Stimulated activated CD8-positive, alpha-beta memory T cell treated with anti-CD3 and anti-CD28 coated beads, Interleukin-4, amount 100 ng/mL, for 48 hours (primary cell): ENCODE measurements around the gene POFUT2.

Experiments
- DNase-seq: peaks from one replicate; pipeline ENCODE4 v3.0.0-alpha.2; 2020

POFUT2 gene

DNA sequence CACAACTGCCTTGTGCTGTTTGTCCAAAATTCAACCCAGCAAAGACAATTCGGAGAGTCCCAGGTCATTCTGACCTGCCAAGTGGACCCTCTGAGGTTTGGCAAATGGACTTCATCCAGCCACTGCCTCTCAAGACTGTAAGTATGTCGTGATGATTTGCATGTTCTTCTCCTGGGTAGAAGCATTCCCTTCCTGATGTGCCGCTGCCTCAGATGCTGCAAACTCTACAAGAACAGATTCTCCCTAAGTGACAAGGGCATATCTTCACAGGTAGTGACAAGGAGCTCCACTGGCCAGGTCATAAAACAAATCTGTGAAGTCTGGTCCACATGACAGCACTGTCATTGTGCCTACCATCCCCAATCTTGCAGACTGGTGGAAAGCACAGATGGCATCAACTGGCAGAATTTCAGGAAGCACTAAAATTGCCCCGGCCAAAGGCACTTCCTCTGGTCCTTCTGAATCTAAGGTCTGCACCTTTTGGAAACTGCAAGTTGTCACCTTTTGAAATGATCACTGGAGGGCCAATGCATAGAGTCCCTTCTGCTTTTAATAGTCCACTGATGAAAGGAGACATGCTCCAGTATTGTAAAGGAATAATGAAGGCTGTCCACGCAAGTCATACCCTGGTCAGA, 27.4 kb downstream of the POFUT2 start:
- DNase-seq, result no peak

DNA sequence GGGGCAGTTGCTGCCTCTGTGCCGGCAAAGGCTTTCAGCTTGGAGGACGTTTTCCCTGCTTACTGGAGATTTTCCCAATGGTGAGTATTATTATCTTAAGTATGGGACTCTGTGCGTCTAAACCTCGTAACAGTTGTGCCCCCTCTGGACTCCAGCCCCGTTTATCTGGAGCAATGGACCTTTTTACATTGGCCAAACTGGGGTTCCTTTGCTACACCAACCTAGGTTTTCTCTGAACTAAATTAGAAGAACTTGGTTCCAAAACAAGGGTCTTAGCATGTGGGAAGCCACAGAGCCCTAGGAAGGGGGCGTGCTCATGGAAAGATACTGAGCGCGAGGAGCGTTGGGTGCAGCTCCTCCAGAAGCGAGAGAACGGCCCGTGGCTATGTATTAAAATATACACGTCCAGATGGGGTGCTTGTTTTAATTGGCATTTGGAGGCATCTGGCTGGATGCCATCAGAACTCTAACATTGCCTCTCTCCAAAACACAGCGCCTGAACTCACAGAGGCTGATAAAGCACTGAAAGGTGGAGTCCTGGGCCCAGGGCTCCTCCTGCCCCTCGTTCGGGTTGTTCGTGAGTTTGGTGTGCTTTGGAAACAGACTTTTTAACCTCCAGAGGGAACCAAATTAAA, 28.4 kb downstream of the POFUT2 start:
- DNase-seq, result no peak

DNA sequence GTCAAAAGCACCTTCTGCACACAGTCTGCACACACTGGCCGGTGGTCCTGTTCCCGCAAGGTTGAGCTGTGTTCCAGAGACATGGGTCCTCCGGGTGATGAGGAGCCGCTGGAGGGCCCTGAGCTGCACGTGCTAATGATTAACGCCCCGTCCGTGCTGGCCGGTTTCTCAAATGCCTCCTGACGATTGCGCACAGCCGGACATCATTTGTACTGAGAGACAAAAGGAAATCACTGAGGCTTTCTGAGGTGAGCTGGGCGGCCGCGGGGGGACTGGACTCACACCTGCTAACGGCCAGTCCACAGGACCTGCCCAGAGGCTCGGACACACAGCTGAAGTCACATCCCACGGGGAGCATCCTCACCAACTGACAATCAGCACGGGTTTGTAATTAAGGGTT, 29.2 kb downstream of the POFUT2 start:
- no peak for DNase-seq

DNA sequence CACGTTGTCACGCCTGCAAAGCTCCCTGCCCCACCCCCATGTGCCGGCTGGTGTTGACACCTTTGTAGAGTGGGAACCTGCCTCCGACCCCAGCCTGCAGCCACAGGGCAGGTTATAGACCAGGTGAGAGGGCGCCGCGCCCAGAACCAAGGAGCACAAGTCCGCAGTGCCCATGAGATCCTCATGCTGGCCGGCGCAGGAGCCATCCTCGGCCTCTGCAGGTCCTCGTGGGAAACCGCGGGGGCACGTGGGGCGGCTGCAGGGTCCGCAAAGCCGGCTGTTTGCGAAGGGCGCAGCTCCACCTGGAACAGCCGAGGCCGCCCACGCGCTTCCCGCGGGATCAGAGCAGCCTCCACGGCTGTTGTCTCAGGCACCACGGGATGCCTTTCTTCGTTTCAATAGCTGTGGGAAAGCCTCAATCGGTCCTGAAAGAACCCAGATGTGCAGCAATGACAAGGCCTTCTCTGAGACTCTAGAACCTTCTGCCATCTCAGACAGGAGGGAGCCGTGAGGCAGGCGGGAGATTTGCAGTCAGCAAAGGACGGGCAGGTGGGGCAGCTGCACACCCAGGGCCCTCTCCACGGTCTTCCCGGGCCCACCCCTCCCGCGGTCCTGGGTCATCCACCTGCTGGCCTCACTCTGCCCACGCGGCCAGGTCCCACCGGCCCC, 29.9 kb downstream of the POFUT2 start:
- DNase-seq, result no peak

DNA sequence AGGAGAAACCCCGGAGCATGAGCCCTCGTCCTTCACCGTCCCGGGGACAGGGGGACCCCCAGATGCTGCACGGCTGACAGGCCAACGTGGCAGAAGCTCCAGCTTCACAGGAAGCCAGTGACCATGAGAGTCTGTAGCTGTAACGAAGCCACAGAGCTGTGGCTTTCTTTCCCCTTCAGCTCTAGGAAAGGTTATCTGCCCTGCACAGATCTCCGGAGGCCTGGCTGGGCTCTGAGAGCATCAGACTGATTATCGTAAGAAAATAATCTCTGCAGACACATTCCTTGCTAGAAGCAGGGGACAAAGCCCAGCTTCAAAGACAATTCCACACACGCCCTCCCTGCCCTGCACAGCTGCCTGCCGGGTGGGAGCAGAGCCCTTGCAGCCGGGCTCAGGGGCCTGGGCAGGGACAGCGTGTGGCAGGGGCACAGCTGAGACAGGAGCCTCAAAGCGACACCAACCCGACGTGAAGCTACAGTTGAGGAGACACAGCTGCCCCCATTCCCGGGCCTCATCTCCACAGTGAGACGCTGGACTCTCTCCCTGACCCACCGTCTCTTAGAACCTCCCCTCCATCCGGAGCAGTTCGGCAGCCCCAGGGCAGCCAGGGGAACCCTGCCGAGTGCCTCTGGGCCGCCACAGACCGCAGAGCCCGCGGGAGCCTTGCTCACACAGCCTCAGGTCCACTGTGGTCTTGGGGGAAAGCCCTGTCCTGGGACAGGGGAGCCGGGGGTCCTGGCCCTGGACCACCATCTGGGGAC, 30.6 kb downstream of the POFUT2 start:
- no peak for DNase-seq

DNA sequence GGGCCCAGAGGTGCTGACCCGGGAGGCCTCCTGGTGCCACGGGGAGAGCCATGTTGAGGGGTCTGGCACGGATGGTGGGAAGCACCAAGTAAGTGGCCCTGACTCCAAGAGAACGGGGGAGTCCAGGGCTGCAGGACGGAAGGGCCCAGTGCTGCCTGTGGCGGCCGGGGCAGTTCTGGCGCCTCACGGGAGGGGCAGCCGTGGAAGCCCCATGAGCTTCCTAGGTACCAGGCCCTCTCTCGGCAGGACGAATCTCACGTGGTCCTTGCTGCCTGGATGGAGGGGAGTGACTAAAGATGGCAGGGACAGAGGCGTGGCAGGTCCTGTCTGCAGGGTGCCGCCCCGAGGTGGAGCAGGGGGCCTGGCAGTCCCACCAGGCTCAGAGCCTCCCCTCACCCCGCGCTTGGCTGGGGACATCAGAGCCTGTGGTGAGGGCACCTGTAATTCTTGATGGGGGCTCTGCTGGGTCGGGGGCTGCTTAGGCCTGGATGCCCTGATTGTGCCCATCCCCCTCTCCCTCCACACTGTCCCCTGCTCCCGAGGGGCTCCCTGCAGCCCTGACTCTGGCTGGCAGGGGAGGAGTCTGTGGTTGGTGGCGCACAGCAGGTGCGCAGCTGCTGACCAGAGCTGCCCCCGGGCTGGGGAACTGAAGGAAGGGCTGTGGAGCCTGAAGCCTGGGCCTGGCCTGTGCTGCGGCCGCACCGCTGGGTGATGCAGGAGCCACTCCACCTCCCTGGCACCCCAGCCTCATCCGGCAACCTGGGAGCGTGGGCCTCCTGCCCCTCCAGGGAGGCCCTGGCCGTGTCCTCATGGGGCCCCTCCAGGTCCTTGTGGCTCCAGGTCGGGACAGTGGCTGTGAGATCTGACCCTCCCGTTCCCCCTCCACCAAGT, 31.4 kb downstream of the POFUT2 start:
- DNase-seq, result no peak

DNA sequence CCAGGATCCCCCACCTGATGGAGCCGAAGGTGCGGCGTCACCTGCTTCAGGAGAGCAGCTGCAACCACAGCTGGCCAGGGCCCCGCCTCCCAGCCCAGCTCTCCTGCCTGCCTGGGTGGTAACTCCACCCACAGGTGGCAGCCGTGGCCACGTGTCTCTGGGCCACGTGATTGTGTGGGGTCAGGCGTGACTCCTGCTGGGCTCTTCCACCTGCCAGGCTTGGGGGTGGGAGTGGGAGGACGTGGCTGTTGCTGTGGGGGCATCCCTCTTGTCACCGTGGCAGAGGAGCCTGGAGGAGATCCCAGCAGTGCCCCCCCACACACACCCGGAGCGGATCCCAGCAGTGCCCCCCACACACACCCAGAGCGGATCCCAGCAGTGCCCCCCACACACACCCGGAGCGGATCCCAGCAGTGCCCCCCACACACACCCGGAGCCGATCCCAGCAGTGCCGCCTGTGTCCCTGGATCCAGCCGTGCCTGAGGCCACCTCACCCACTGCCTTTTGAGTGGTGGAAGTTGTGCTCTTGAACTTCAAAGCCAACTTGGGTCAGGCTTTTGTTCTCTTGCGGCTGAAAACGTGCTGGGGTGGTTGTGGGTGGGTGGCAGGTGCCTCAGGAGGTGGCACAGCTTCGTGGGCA, 32.2 kb downstream of the POFUT2 start:
- DNase-seq, result no peak

DNA sequence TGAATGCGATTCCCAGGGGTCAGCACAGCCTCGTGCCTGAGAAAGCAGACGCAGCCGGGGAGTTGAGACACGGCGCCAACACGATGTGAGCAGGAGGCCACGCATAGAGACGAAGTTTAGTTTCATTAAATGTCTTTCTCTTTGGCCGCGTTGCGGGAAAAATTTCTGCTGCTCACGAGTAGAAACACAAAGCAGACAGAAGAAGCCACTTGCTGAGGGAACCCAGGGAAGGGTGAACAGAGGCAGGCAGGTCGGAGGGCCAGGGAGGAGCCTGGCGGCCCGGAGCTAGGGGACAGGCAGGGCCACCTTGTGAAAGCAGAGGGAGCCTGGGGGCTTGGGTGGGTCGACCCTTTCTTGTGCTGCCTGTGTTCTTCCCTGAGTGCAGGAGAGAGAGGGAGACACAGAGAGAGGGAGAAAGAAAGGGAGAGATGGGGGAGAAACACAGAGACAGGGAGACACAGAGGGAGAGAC, 33.2 kb downstream of the POFUT2 start:
- DNase-seq, result no peak

DNA sequence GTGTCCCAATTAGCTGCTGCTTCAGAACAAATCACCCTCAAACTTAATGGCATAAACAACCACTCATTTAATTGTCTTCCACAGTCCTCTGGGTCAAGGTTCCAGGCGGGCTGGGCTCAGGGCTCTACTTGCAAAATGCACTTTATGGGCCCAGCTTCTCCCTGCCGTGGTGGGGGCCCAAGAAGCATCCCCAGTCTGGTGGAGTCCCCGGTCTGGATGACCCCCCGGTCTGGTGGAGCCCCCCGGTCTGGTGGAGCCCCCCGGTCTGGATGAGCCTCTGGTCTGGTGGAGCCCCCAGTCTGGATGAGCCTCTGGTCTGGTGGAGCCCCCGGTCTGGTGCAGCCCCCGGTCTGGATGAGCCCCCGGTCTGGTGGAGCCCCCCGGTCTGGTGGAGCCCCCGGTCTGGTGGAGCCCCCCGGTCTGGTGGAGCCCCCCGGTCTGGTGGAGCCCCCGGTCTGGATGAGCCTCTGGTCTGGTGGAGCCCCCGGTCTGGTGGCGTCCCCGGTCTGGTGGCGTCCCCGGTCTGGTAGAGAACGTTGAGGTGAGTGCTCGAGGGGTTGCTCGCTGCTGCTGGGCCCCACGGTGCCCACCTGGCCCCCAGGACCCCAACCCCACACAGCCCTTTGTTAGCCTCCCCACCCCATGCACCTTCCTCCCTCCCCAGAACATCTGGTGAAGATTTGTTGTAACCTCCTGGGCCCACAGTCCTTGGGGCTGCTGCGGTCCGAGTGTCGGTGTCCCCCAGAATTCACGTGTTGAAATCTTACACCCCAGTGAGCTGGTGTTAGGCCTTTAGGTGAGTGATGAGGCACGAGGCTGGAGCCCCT, 33.8 kb downstream of the POFUT2 start:
- DNase-seq, result no peak

DNA sequence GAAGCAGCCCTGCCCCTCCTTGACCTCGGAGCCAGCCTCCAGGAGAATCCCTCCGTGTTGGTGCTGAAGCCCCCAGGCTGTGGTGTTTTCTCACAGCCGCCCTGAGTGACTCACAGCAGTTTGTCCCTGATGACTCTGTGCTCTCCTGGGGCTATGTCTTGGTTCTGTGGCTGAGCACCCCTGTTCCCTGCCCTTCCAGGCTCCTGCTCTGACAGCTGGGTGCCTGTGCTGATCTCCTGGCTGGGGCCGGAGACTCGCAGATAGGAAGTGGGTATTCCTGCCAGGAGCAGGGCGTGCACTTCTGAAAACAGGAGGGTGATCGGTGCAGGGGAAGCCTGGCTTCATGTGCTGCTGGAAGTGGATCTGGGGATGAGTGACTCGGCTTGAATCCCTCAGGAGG, 34.5 kb downstream of the POFUT2 start:
- DNase-seq, result no peak

DNA sequence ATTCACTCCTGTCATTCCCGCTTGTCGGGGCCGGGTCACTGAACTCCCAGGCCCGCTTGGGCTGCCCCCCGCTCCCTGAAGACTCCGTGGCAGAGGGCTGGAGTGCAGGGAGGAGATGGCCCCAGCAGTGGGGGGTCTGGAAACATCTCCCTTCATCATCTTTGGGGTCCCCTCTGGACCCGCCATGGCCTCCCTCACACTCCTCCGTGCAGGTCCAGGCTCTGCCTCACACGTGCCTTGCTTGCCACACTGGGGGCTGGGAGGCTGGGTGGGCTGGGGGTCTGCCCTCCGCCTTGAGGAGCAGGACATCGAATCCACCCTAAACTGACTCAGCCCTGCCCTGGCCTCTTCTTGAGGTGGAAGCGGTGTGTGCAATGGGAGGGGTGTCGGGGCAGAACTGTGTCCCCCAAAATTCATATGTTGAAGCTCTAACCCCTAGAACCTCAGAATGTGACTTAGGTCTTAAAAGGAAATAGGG, 35.2 kb downstream of the POFUT2 start:
- no peak for DNase-seq

DNA sequence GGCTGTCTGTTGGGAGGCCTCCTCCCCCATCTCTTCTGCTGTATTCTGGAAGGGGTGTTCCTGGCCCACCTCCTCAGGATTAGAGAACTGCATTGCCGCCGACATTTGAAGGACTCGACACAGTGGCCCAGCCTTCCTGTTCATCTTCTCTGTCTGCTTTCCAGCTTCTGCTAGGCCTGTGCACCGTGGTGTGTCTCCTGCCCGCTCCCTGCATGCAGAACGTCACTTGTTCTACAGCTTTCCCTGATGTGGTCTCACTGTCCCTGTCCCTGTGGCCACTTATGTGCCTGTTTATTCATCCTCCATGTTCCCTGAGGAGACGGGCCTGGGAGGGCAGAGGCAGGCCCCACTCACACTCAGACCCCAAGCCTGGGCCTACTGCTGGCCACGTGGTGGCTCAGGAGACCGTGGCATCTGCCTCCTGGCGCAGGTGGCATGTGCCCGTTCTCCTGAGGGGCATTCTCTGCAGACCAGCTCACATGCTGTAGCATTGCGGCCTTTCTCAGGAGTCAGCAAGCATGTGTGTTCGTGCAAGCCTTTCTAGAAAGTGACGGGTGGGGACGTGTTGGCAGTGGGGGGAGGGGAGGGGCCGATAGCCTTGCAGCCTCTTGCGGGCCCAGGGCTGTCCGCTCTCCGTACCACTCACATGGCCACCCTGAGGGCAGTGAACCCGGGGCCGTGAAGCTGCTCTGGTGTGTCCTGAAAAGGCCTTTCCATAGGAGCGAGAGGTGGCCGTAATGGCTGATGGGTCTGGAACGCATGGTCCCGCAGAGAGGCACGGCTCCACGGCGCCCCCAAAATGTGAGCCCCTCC, 35.9 kb downstream of the POFUT2 start:
- DNase-seq, result no peak

DNA sequence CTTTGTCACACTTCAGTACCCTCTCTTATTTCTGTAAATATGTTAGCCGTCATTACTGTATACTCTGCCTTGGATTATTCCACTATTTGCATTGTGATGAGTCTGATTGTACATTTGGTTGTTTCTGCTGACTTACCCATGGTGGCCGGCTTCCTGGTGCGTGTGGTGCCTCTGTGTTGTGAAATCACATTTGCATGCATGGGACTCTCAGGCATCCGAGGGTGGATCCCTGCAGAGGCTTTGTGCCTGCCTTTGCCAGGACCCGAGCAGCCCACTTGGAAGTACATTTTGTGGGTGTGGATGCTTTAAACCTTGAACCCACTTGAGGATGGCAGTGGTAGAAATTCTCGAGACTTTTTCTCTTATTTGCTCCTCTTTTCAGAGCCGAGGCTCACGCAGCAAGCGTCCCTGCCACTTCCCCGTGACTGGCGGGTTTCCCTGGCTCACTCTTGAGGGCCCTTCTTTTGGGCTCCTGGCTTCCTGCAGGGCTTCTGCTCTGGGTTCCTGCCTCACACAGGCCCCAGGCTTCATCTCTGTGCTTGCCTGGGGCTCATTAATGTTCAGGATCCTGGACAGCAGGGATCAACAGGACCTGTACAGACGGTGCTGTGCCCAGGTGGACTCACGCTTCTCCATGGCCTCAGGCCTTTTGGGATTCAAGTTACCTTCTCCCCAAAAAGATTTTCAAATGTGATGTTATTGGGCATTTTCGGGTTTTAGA, 36.6 kb downstream of the POFUT2 start:
- DNase-seq, result no peak

DNA sequence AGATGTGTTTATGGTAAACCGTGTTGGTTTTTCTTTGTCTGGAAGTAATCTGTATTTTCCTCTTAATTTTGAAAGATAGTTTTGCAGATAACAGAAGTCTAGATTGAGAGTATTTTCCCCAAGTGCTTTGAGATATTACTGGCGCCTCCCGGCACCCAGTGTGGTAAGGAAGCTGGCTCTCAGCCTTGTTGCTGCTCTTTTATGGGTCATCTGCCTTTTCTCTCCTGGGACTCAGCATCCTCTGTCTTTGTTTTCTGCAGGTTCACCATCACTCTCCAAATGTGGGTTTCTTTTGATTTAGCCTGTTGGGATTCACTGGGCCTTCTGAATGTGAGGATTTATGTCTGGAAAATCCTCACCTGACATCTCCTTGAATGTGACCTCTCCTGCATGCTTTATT, 37.4 kb downstream of the POFUT2 start:
- DNase-seq, result no peak

DNA sequence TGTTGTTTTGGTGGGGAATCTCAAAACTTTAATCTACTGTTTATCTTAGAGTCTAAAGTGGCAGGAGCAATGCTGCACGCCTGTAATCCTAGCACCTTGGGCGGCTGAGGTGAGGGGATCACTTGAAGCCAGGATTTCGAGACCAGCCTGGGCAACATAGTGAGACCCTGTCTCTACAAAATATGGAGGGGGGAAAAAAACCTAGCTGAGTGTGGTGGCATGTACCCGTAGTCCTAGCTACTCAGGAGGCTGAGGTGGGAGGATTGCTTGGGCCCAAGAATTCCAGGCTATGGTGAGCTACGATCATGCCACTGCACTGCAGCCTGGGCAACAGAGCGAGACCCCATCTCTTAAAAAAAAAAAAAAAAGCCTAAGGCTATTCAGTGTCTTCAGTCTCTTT, 38.1 kb downstream of the POFUT2 start:
- DNase-seq, result no peak

DNA sequence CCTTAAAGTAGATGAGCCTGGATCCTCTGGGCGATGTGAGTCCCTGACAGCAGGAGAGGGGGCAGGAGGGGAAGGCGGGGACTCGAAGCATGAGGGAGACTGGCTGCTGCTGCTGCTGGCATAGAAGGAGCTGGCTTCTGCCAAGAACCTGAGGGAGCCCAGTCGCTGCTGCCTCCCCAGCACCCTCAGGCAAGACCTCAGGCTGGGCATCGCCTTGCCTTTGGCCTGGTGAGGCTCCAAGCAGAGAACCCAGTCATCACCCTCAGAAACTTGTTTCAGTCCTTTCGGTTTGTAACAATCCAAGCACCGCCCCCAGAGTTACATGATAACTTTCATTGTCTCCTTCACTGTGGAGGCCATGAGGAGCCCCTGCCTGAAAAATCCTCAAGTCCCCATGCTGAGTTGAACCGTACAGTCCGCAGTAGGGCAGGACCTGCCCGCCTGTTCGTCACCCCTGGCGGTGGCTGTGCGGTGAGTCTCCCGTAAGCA, 38.8 kb downstream of the POFUT2 start:
- DNase-seq, result no peak

DNA sequence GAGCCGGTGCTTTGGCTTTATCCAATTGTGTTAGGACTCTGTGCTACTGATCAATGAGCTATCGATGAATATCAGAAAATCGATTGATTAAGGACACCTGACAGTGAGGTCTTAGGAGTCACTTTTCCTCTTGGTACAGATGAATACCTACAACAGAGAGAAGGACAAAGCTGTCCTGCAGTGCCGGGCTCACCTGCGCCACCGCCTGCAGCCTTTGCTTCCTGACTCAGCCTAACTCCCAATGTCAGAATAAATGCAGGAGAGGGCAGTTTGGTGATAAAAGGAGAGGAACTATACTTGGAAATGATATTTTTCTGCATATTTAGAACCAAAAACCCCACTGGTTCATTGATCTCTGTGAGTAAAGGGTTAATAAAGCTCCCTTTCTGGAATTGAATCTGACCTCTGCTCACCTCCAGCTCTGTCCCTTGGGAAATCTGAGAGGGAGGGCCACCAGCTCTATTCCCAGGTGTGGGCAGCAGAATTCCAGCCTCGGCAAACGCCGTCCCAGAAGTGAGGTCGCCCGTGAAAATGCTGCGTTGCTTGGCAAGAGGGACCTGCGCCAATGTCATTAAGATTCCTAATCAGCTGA, 39.3 kb downstream of the POFUT2 start:
- no peak for DNase-seq

DNA sequence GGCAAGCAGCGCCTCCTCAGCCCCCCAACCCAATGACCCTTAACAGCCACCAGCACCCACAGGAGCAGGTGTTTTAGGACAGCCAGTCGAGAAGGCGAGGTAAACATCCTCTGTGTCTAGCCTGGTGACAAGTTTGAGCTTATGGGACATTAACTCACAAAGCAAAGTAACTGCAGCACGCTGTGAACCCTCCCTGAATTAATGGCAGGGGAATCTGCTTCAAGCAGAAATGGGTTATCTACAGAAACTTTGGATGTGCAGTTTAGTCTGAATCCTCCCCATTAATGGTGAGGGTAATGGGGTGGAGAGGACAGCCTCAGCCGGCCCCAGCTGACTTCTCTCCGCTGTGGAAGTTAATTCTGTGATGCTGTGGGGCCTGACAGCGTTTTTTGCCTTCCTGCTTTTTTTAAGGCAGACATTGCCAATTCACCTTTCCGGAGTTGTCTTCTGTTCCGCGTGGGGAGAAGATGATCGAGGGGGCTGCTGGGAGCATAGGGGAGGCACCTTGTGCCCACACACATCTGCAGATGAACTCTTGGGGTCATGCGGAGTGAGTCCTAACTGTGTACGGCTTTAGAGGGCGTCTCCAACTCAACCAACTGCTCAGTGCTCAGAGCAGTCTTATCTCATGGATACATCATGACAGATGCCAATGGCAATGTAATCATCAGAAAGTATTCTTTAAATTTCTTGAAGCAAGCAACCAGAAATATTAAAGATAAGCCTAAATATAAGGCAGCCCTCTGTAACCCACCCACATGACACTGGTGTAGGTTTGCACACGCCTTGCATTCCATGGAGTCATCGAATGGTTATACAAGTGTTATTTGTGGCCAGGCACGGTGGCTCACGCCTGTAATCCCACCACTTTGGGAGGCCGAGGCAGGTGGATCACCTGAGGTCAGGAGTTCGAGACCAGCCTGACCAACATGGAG, 41.0 kb downstream of the POFUT2 start:
- no peak for DNase-seq
